ENCODE data around the gene ZNF281.

DNA sequence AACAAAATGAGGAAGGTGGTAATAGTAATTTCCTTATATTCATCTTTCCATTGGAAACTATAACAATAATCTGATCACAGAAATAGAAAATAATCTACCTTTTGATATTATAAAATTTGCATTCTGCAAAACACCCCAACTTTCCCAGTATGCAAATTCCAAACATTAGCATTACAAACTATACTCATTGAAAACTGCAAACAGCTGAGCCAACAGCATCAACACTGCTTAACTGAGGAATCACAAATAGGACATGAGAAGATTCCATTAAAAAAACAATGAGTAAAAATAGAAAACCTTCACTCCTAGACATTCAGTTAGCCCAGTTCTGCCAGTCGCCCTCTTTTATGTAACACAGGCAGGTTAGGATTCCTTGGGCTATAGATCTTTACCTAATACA is 18.1 kb downstream of the ZNF281 start:
- TF ChIP-seq, protein P1, sequence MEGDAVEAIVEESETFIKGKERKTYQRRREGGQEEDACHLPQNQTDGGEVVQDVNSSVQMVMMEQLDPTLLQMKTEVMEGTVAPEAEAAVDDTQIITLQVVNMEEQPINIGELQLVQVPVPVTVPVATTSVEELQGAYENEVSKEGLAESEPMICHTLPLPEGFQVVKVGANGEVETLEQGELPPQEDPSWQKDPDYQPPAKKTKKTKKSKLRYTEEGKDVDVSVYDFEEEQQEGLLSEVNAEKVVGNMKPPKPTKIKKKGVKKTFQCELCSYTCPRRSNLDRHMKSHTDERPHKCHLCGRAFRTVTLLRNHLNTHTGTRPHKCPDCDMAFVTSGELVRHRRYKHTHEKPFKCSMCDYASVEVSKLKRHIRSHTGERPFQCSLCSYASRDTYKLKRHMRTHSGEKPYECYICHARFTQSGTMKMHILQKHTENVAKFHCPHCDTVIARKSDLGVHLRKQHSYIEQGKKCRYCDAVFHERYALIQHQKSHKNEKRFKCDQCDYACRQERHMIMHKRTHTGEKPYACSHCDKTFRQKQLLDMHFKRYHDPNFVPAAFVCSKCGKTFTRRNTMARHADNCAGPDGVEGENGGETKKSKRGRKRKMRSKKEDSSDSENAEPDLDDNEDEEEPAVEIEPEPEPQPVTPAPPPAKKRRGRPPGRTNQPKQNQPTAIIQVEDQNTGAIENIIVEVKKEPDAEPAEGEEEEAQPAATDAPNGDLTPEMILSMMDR (IDR thresholded peaks at IDR 0.05) = no peak
- no peak for TF ChIP-seq POLR2A (IDR thresholded peaks at IDR 0.05)
